Gastroesophageal sphincter (tissue), 4 donors: Measurements from ENCODE around the gene BCORL1. TPM values are rescaled to one million over a fixed set of nuclear protein-coding genes. Genes with fewer than 3 reads are reported as not detected.

Experiments
- ATAC-seq: fragments of 150-250 bp; one replicate; pipeline ENCODE4 v1.9.1; 2016; ENCODE audit warnings: mild to moderate bottlenecking, moderate library complexity
- H3K27ac ChIP-seq, 4 donors: fragments of 200-600 bp; sonication (generic) in 3 of 4; 1 replicate in 3 of 4; 2 replicates in 1 of 4; pipeline ENCODE4 v1.5.1; 2016 to 2019
- H3K27me3 ChIP-seq: fragments of 200-600 bp; sonication (generic); one replicate; pipeline ENCODE4 v1.5.1; 2019
- H3K36me3 ChIP-seq, 2 donors: fragments of 200-600 bp; sonication (generic); one replicate each; pipeline ENCODE4 v1.5.1; 2019; ENCODE audit warnings: control low read depth in 1 of 2
- H3K4me1 ChIP-seq, 3 donors: fragments of 200-600 bp; sonication (generic); 1 replicate in 2 of 3; 2 replicates in 1 of 3; pipeline ENCODE4 v1.5.1; 2016 to 2019; ENCODE audit warnings: control low read depth in 2 of 3
- H3K4me3 ChIP-seq, 2 donors: fragments of 200-600 bp; sonication (generic); one replicate each; pipeline ENCODE4 v1.5.1; 2019; ENCODE audit warnings: mild to moderate bottlenecking in 1 of 2, moderate library complexity in 1 of 2
- H3K9me3 ChIP-seq, 3 donors: fragments of 200-600 bp; sonication (generic); one replicate each; pipeline ENCODE4 v1.5.1; 2017 to 2019; ENCODE audit warnings: control low read depth in 2 of 3
- CTCF ChIP-seq, 4 experiments: fragments of 200-600 bp in 2 of 4; fragments of 450-650 bp in 2 of 4; sonication (generic) in 1 of 4; IDR thresholded peaks; one replicate each; pipeline ENCODE4 v1.5.1; 2017 to 2019; ENCODE audit warnings: antibody characterized with exemption in 4 of 4, mild to moderate bottlenecking in 2 of 4, moderate library complexity in 2 of 4
- EP300 ChIP-seq: sonication (generic); formaldehyde crosslinking; IDR thresholded peaks from one replicate; pipeline ENCODE4 v1.6.1; 2017; ENCODE audit warnings: antibody characterized with exemption, mild to moderate bottlenecking
- POLR2A ChIP-seq, 2 donors: fragments of 450-650 bp; IDR thresholded peaks; one replicate each; pipeline ENCODE4 v1.6.1; 2017; ENCODE audit warnings: antibody characterized with exemption in 2 of 2, mild to moderate bottlenecking in 2 of 2, moderate library complexity in 1 of 2
- POLR2AphosphoS5 ChIP-seq: sonication (generic); formaldehyde crosslinking; IDR thresholded peaks from one replicate; pipeline ENCODE4 v1.6.1; 2017; ENCODE audit warnings: antibody characterized with exemption
- WGBS, 2 donors: methylation state at CpG; one replicate each; pipeline ENCODE4 v1.1.5; 2018; ENCODE audit warnings: low coverage in 1 of 2; 5-methylcytosine and 5-hydroxymethylcytosine counted together
- total RNA-seq, 4 donors: library from RNA; depleted of rRNA; stranded (reverse); fragments of >200 nt; gene quantifications; one replicate each; pipeline ENCODE4 v1.1.0, GENCODE V29; 2016

The BCORL1 gene
- total RNA-seq, 4 donors from 2014 or later, result 2.8 to 10.4 (median 6.6) TPM

- Histone ChIP-seq H3K4me1 (no peaks in the 10 kb centered on the region), H3K27me3 (no peaks in the 10 kb centered on the region), H3K27ac (no peak overlapping the region), H3K4me3 (no peak overlapping the region), H3K9me3 (no peaks in the 10 kb centered on the region), H3K36me3 (no peaks in the 10 kb centered on the region)
- no peak for TF ChIP-seq POLR2A (IDR thresholded peaks at IDR 0.05)
- no peak for TF ChIP-seq POLR2AphosphoS5
- no peak for TF ChIP-seq EP300
- no peak for TF ChIP-seq CTCF (IDR thresholded peaks at IDR 0.05)
- 69% methylated on average over 5 of the region's 5 CpGs; no CpG with 5 or more reads in 1 of the 2 donors for WGBS, 2 donors
- no peak for ATAC-seq
Observed at GRCh38 chrX:129934952-129935351, 47.5 kb upstream of the BCORL1 start.

- H3K36me3 ChIP-seq, result no peaks in the 10 kb centered on the region
- ATAC-seq, result no peak
- H3K4me3 ChIP-seq, result no peak overlapping the region
- no peak overlapping the region for H3K27ac ChIP-seq
- no peaks in the 10 kb centered on the region for H3K9me3 ChIP-seq
- TF ChIP-seq POLR2A (IDR thresholded peaks at IDR 0.05) (no peak), EP300 (no peak), POLR2AphosphoS5 (no peak), CTCF (IDR thresholded peaks at IDR 0.05) (no peak)
- whole genome bisulfite sequencing, 2 donors, result 61 to 100% methylated on average over 1 to 2 of the region's 4 CpGs
- no peaks in the 10 kb centered on the region for H3K27me3 ChIP-seq
- no peaks in the 10 kb centered on the region for H3K4me1 ChIP-seq
Observed at GRCh38 chrX:129938081-129938480, 44.4 kb upstream of the BCORL1 start.

- TF ChIP-seq EP300 (no peak), POLR2AphosphoS5 (no peak), POLR2A (IDR thresholded peaks at IDR 0.05) (no peak), CTCF (IDR thresholded peaks at IDR 0.05) (no peak)
- WGBS, 2 donors, result 19 to 31% methylated on average over 3 of the region's 8 CpGs
- Histone ChIP-seq H3K27ac (no peak overlapping the region), H3K27me3 (no peaks in the 10 kb centered on the region), H3K36me3 (no peaks in the 10 kb centered on the region), H3K9me3 (no peaks in the 10 kb centered on the region), H3K4me1 (no peaks in the 10 kb centered on the region), H3K4me3 (no peak overlapping the region)
- ATAC-seq, result no peak
Observed at GRCh38 chrX:129939986-129940385, 42.4 kb upstream of the BCORL1 start.

GRCh38 chrX:129940721-129941120 lies 41.7 kb upstream of the BCORL1 start:
- TF ChIP-seq CTCF (IDR thresholded peaks at IDR 0.05) (no peak), EP300 (no peak), POLR2AphosphoS5 (no peak), POLR2A (IDR thresholded peaks at IDR 0.05) (no peak)
- no peaks in the 10 kb centered on the region for H3K9me3 ChIP-seq
- H3K27me3 ChIP-seq, result no peaks in the 10 kb centered on the region
- H3K36me3 ChIP-seq, result no peaks in the 10 kb centered on the region
- H3K4me3 ChIP-seq, result no peak overlapping the region
- no peaks in the 10 kb centered on the region for H3K4me1 ChIP-seq
- ATAC-seq, result no peak
- no peak overlapping the region for H3K27ac ChIP-seq
- WGBS, 2 donors, result 20% methylated on average over 1 of the region's 2 CpGs; no CpG with 5 or more reads in 1 of the 2 donors

GRCh38 chrX:129945131-129945530 lies 37.3 kb upstream of the BCORL1 start:
- no peak overlapping the region for H3K27ac ChIP-seq
- H3K4me1 ChIP-seq, result no peaks in the 10 kb centered on the region
- TF ChIP-seq POLR2AphosphoS5 (no peak), EP300 (no peak), POLR2A (IDR thresholded peaks at IDR 0.05) (no peak), CTCF (IDR thresholded peaks at IDR 0.05) (no peak)
- no peaks in the 10 kb centered on the region for H3K36me3 ChIP-seq
- H3K27me3 ChIP-seq, result no peaks in the 10 kb centered on the region
- no peaks in the 10 kb centered on the region for H3K9me3 ChIP-seq
- no peak overlapping the region for H3K4me3 ChIP-seq
- no peak for ATAC-seq
- WGBS, 2 donors, result no CpG with 5 or more reads among the region's 1 CpG
